ENCODE measurements around the gene KYAT1. TPM values are rescaled to one million over a fixed set of nuclear protein-coding genes. Genes with fewer than 3 reads are reported as not detected.
A peak's percentile ranks its signal among the peaks of the same experiment; 100 is the strongest.

The KYAT1 gene
- total RNA-seq, 3 donors from 2014 or later (not counting 1 experiment from before 2014, with no cell fraction given), result 8.9 to 11.3 (median 9.1) TPM

DNA sequence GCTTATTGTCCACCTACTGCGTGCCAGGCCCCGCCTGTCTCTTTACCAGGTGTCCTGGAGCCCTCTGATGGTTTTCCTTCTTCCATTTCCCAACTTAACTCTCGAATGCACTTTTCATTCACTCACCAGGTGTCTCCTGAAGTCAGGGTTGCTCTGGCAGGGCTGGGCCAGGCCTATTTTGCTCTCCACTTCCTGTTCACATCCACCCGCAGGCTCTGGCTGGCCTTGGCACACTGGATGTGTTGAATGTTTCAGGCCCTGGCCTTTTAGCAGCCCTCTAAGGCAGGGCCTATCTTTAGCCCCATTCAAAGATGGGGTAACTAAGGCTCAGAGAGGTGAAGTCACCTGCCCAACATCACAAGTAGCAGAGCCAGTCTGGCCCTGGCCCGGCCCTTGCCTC is 16.6 kb upstream of the KYAT1 start:
- no peaks in the 10 kb centered on the region for H3K36me3 Mint-ChIP-seq
- peak in 1 of 2 donors; percentile 34 for DNase-seq
- H3K4me3 Mint-ChIP-seq, result peak overlapping the region; percentile 57
- Histone ChIP-seq H3K36me3 (ENCODE audit: control insufficient read depth, insufficient read depth, low read length) (peaks cover 17% of the 10 kb centered on the region), H3K27ac (ENCODE audit: low read length) (peak overlapping the region; percentile 84), H3K4me3 (ENCODE audit: low read length) (no peak overlapping the region), H3K4me1 (ENCODE audit: control insufficient read depth, insufficient read depth, low read length) (peaks cover 88% of the 10 kb centered on the region), H3K27me3 (ENCODE audit: control insufficient read depth, insufficient read depth, low read length) (no peaks in the 10 kb centered on the region), H3K9me3 (ENCODE audit: control insufficient read depth, insufficient read depth, low read length) (no peaks in the 10 kb centered on the region)
- ATAC-seq, result no peak
- peaks cover 59 to 81% of the 10 kb centered on the region in 2 donors for H3K4me1 Mint-ChIP-seq
- H3K9me3 Mint-ChIP-seq, result no peaks in the 10 kb centered on the region
- H3K27ac Mint-ChIP-seq, result peak overlapping the region; percentile 87 to 95
- no peaks in the 10 kb centered on the region for H3K27me3 Mint-ChIP-seq (ENCODE audit: low read depth in 2 of 2)
- 75% methylated on average over 5 of the region's 5 CpGs for WGBS (ENCODE audit: insufficient coverage)
- TF ChIP-seq, protein P1, sequence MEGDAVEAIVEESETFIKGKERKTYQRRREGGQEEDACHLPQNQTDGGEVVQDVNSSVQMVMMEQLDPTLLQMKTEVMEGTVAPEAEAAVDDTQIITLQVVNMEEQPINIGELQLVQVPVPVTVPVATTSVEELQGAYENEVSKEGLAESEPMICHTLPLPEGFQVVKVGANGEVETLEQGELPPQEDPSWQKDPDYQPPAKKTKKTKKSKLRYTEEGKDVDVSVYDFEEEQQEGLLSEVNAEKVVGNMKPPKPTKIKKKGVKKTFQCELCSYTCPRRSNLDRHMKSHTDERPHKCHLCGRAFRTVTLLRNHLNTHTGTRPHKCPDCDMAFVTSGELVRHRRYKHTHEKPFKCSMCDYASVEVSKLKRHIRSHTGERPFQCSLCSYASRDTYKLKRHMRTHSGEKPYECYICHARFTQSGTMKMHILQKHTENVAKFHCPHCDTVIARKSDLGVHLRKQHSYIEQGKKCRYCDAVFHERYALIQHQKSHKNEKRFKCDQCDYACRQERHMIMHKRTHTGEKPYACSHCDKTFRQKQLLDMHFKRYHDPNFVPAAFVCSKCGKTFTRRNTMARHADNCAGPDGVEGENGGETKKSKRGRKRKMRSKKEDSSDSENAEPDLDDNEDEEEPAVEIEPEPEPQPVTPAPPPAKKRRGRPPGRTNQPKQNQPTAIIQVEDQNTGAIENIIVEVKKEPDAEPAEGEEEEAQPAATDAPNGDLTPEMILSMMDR (IDR thresholded peaks at IDR 0.05), result no peak
- intact Hi-C loops (cut with micrococcal nuclease), result no loop called here

DNA sequence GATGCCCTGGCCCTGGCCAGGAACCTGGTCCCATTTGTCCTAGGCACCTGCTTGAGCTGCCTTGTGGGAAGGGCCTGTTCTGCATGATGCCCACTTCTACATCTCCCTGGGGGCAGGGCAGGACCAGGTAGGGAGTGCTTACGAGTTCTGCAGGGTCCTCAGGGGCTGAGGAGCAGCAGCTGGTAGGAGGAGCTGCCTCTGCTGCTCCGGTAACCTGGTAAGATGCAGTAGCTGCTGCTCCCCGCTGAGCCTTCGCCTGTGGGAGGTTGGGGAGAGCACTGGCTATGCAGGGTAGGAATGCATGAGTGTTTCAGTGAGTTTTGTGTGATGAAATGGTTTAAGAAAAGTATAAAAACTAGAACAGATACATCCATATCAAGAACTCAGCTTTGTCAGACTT is 13.8 kb upstream of the KYAT1 start:
- Mint-ChIP-seq H3K4me1 (peaks cover 51 to 76% of the 10 kb centered on the region in 2 donors), H3K27ac (peak overlapping the region; percentile 87 to 95), H3K36me3 (no peaks in the 10 kb centered on the region), H3K9me3 (no peaks in the 10 kb centered on the region), H3K27me3 (ENCODE audit: low read depth in 2 of 2) (no peaks in the 10 kb centered on the region), H3K4me3 (no peak overlapping the region)
- TF ChIP-seq, protein P1 (IDR thresholded peaks at IDR 0.05), result no peak
- ATAC-seq (no peak), DNase-seq (no peak)
- WGBS (ENCODE audit: insufficient coverage), result 66% methylated on average over 4 of the region's 4 CpGs
- intact Hi-C loops (cut with micrococcal nuclease), result no loop called here
- H3K36me3 ChIP-seq (ENCODE audit: control insufficient read depth, insufficient read depth, low read length), result peaks cover 32% of the 10 kb centered on the region
- H3K4me3 ChIP-seq (ENCODE audit: low read length), result no peak overlapping the region
- H3K4me1 ChIP-seq (ENCODE audit: control insufficient read depth, insufficient read depth, low read length), result peaks cover 82% of the 10 kb centered on the region
- no peaks in the 10 kb centered on the region for H3K9me3 ChIP-seq (ENCODE audit: control insufficient read depth, insufficient read depth, low read length)
- no peaks in the 10 kb centered on the region for H3K27me3 ChIP-seq (ENCODE audit: control insufficient read depth, insufficient read depth, low read length)
- peak overlapping the region; percentile 15 for H3K27ac ChIP-seq (ENCODE audit: low read length)

DNA sequence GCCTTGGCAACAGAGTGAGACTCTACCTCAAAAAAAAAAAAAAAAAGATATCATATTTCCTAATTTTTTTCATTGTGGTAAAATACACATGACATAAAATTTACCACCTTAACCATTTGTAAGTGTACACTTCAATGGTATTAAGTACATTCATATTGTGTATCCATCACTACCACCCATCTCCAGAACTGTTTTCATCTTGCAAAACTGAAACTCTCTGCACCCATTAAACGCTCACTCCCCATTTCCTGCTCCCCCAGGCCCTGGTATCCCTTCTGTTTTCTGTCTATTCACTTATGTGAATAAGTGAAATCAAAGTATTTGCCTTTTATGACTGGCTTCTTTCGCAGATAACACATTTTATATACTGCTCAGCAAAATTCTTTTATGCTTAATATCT is 13.0 kb upstream of the KYAT1 start:
- H3K4me1 ChIP-seq (ENCODE audit: control insufficient read depth, insufficient read depth, low read length), result peaks cover 74% of the 10 kb centered on the region
- peaks cover 50 to 74% of the 10 kb centered on the region in 2 donors for H3K4me1 Mint-ChIP-seq

More for the DNA sequence above, 13.0 kb upstream of the KYAT1 start:
- Histone ChIP-seq H3K27ac (ENCODE audit: low read length) (peak overlapping the region; percentile 15), H3K9me3 (ENCODE audit: control insufficient read depth, insufficient read depth, low read length) (no peaks in the 10 kb centered on the region), H3K4me3 (ENCODE audit: low read length) (no peak overlapping the region), H3K36me3 (ENCODE audit: control insufficient read depth, insufficient read depth, low read length) (peaks cover 38% of the 10 kb centered on the region), H3K27me3 (ENCODE audit: control insufficient read depth, insufficient read depth, low read length) (no peaks in the 10 kb centered on the region)
- no peaks in the 10 kb centered on the region for H3K9me3 Mint-ChIP-seq
- H3K4me3 Mint-ChIP-seq, result peak overlapping the region; percentile 67
- 100% methylated on average over 1 of the region's 2 CpGs for WGBS (ENCODE audit: insufficient coverage)
- no peaks in the 10 kb centered on the region for H3K36me3 Mint-ChIP-seq
- intact Hi-C loops (cut with micrococcal nuclease), result no loop called here
- H3K27ac Mint-ChIP-seq, result peak overlapping the region; percentile 87 to 95
- DNase-seq (peak in 1 of 2 donors; percentile 40), ATAC-seq (peak in 2 of 3 donors; percentile 17 to 29)
- no peaks in the 10 kb centered on the region for H3K27me3 Mint-ChIP-seq (ENCODE audit: low read depth in 2 of 2)
- TF ChIP-seq, protein P1 (IDR thresholded peaks at IDR 0.05), result no peak

Measured in natural killer cell (primary cell).